ENCODE results near the gene PGAM5.

The PGAM5 gene

DNA sequence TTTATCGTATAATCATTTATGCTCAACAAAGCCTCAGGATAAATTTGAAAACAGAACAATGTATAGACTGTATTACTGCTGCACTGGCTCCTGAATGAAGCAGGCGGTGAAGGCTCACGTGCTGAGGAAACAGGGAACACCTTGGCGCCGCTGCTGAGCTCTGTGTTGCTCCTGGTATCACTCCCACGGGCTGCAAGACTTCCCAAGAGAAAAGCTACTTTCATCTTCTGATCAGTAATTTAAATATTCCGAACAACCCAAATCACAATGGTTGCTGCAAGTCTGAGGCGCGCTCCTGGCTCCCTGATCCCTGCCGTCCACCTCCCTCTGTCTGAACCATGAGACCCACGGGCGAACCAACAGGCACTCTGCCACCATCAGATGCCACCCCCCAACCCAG lies 15.7 kb downstream of the PGAM5 start:
- H3K27ac ChIP-seq, result no peak overlapping the region
- peaks cover 90% of the 10 kb centered on the region for H3K36me3 ChIP-seq
- TF ChIP-seq, protein P1, sequence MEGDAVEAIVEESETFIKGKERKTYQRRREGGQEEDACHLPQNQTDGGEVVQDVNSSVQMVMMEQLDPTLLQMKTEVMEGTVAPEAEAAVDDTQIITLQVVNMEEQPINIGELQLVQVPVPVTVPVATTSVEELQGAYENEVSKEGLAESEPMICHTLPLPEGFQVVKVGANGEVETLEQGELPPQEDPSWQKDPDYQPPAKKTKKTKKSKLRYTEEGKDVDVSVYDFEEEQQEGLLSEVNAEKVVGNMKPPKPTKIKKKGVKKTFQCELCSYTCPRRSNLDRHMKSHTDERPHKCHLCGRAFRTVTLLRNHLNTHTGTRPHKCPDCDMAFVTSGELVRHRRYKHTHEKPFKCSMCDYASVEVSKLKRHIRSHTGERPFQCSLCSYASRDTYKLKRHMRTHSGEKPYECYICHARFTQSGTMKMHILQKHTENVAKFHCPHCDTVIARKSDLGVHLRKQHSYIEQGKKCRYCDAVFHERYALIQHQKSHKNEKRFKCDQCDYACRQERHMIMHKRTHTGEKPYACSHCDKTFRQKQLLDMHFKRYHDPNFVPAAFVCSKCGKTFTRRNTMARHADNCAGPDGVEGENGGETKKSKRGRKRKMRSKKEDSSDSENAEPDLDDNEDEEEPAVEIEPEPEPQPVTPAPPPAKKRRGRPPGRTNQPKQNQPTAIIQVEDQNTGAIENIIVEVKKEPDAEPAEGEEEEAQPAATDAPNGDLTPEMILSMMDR (IDR thresholded peaks at IDR 0.05), result no peak

DNA sequence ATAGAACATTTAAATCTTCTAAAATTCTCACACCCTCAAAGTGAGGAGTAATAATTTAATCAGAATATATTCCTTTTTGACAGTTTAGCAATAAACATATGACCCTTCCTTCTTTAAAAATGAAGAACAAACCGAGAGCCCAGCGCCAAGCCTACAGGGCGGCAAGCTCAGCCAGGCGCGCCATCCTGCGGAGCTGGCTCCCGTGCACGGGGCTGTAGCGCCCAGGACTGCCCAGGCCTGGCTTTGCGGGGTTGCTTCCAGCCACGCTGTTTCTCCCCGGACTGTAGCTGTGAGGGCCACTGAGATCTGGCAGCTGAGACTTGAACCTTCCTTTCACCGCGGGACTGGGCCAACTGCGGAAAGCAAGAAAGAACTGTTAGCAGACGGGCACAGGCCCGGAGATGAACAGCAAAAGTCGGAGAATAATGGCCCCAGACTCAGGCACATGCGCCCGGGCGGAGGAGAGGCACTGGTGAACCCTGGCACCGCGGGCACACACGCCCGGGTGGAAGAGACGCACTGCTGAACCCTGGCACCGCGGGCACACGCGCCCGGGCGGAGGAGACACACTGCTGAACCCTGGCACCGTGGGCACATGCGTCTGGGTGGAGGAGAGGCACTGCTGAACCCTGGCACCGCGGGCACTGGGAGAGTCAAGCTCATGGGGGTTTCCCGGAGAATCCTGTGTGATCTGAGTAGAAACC lies 16.6 kb downstream of the PGAM5 start:
- H3K27ac ChIP-seq, result no peak overlapping the region
- H3K4me1 ChIP-seq (ENCODE audit: control insufficient read depth in 1 of 2, insufficient read depth in 1 of 2, low read depth in 1 of 2, low read length in 1 of 2), result no peaks in the 10 kb centered on the region
- no peaks in the 10 kb centered on the region for H3K9me3 ChIP-seq
- H3K4me3 ChIP-seq (ENCODE audit: low read depth in 1 of 2, low read length in 1 of 2), result no peak overlapping the region
- peaks cover 96% of the 10 kb centered on the region for H3K36me3 ChIP-seq
- H3K27me3 ChIP-seq, result no peaks in the 10 kb centered on the region
- TF ChIP-seq, protein P1 (IDR thresholded peaks at IDR 0.05), result no peak

More for the DNA sequence above, 15.7 kb downstream of the PGAM5 start:
- Histone ChIP-seq H3K4me1 (ENCODE audit: control insufficient read depth in 1 of 2, insufficient read depth in 1 of 2, low read depth in 1 of 2, low read length in 1 of 2) (no peaks in the 10 kb centered on the region), H3K4me3 (ENCODE audit: low read depth in 1 of 2, low read length in 1 of 2) (no peak overlapping the region), H3K9me3 (no peaks in the 10 kb centered on the region), H3K27me3 (no peaks in the 10 kb centered on the region)

DNA sequence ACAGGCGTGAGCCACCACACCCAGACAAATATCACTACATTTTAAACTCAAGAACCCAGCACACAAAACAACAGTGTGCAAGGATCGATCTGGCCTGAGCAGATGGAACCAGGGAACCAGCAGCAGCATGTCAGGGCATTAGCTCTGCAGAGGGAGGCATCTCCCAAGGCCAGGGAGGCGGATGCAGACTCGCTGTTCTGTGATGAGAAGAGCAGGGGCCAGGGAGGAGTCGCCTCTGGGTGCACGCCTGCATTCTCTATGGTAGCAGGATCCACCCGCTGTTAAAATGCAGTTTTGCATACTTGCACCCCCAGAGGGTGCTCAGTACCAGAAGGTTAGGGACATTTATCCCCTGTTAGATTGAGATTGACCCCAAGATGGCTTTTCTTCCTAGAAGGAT lies 17.9 kb downstream of the PGAM5 start:
- Histone ChIP-seq H3K27me3 (no peaks in the 10 kb centered on the region), H3K4me3 (ENCODE audit: low read depth in 1 of 2, low read length in 1 of 2) (no peak overlapping the region), H3K36me3 (peaks cover 96% of the 10 kb centered on the region), H3K4me1 (ENCODE audit: control insufficient read depth in 1 of 2, insufficient read depth in 1 of 2, low read depth in 1 of 2, low read length in 1 of 2) (no peaks in the 10 kb centered on the region), H3K9me3 (no peaks in the 10 kb centered on the region), H3K27ac (no peak overlapping the region)
- TF ChIP-seq, protein P1 (IDR thresholded peaks at IDR 0.05), result no peak

DNA sequence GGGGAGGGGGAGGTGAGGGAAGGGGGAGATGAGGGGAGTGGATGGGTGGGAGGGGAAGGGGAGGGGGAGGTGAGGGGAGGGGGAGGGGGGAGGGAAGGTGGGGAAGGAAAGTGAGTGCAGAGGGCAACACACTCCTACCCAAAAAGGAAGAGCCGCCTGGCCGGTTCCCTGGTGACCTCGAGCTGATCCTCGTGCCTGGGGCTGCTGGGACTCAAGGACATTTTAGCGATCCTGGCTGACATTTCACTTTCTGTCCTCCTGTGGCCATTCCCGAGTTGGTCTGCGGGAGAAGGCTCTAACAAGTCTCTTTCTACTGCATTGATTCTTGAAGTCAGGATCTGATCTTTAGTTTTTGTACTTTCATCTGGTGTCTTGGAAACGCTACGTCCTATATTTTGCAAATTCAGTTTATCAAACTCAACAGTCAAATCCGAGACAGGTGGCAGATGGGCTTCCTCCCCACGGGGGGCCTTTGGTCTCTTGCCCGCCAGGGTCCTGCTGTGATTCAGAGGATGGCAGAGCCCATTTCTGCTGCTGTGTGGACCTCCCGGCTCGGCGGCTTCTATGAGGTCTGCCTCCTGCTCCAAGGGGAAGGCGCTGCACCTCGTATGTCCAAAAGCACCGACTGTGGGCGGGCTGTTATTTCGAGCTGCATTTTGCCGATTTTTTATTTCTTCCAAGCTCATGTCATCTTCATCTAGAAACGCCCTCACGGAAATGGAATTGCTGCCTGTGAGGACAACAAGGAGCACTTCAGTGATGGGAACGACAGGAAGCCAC lies 19.1 kb downstream of the PGAM5 start:
- Histone ChIP-seq H3K9me3 (no peaks in the 10 kb centered on the region), H3K4me1 (ENCODE audit: control insufficient read depth in 1 of 2, insufficient read depth in 1 of 2, low read depth in 1 of 2, low read length in 1 of 2) (no peaks in the 10 kb centered on the region), H3K36me3 (peaks cover 96% of the 10 kb centered on the region), H3K27me3 (no peaks in the 10 kb centered on the region), H3K27ac (no peak overlapping the region), H3K4me3 (ENCODE audit: low read depth in 1 of 2, low read length in 1 of 2) (no peak overlapping the region)
- TF ChIP-seq, protein P1 (IDR thresholded peaks at IDR 0.05), result no peak

DNA sequence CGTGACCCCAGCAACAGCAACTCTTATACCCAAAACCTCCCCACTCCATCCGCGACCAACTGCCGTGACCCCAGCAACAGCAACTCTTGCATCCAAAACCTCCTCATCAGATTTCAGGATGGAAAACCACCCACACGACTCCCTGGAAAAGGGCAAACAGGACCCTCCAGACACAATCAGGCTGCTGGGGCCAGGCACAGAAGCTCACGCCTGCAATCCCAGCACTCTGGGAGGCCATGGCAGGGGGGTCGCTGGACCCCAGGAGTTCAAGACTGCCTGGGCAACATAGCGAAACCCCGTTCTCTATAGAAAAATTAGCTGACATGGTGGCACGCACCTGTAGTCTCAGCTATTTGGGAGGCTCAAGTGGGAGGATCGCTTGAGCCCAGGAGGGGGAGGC lies 19.7 kb downstream of the PGAM5 start:
- TF ChIP-seq, protein P1 (IDR thresholded peaks at IDR 0.05), result no peak
- peaks cover 96% of the 10 kb centered on the region for H3K36me3 ChIP-seq

More for the DNA sequence above, 19.7 kb downstream of the PGAM5 start:
- Histone ChIP-seq H3K4me1 (ENCODE audit: control insufficient read depth in 1 of 2, insufficient read depth in 1 of 2, low read depth in 1 of 2, low read length in 1 of 2) (no peaks in the 10 kb centered on the region), H3K9me3 (no peaks in the 10 kb centered on the region), H3K27me3 (no peaks in the 10 kb centered on the region), H3K27ac (no peak overlapping the region), H3K4me3 (ENCODE audit: low read depth in 1 of 2, low read length in 1 of 2) (no peak overlapping the region)
